Suprapubic skin (tissue), 4 donors: ENCODE measurements around the gene LAMA3. TPM values are rescaled to one million over a fixed set of nuclear protein-coding genes. Genes with fewer than 3 reads are reported as not detected.

Source experiments
- DNase-seq, 2 donors: peaks; one replicate each; pipeline ENCODE4 v3.0.0-alpha.2; 2019; ENCODE audit warnings: low spot score in 2 of 2
- H3K27ac ChIP-seq: fragments of 200-600 bp; sonication (generic); one replicate; pipeline ENCODE4 v1.5.1; 2019
- H3K27me3 ChIP-seq: fragments of 200-600 bp; sonication (generic); one replicate; pipeline ENCODE4 v1.5.1; 2019
- H3K36me3 ChIP-seq: fragments of 200-600 bp; sonication (generic); one replicate; pipeline ENCODE4 v1.5.1; 2019
- H3K4me1 ChIP-seq: fragments of 200-600 bp; sonication (generic); one replicate; pipeline ENCODE4 v1.5.1; 2019
- H3K4me3 ChIP-seq: fragments of 200-600 bp; sonication (generic); one replicate; pipeline ENCODE4 v1.5.1; 2019; ENCODE audit warnings: mild to moderate bottlenecking
- H3K9me3 ChIP-seq: fragments of 200-600 bp; sonication (generic); one replicate; pipeline ENCODE4 v1.5.1; 2019
- EP300 ChIP-seq: sonication (generic); formaldehyde crosslinking; IDR thresholded peaks from one replicate; pipeline ENCODE4 v1.6.1; 2017; ENCODE audit warnings: antibody characterized with exemption
- POLR2A ChIP-seq, 2 donors: fragments of 450-650 bp; IDR thresholded peaks; one replicate each; pipeline ENCODE4 v1.6.1; 2017; ENCODE audit warnings: antibody characterized with exemption in 2 of 2, mild to moderate bottlenecking in 2 of 2, moderate library complexity in 2 of 2
- POLR2AphosphoS5 ChIP-seq, 3 donors: sonication (generic); formaldehyde crosslinking; IDR thresholded peaks; one replicate each; pipeline ENCODE4 v1.6.1; 2017; ENCODE audit warnings: antibody characterized with exemption in 3 of 3
- WGBS: methylation state at CpG from one replicate; pipeline ENCODE4 v1.1.5; 2018; 5-methylcytosine and 5-hydroxymethylcytosine counted together
- total RNA-seq, 4 donors: library from RNA; depleted of rRNA; stranded (reverse); fragments of >200 nt; gene quantifications; one replicate each; pipeline ENCODE4 v1.1.0, GENCODE V29; 2016
- TF ChIP-seq, protein P1 (sequence below), 2 donors: fragments of 200-600 bp in 1 of 2; fragments of 450-650 bp in 1 of 2; sonication (generic) in 1 of 2; IDR thresholded peaks; one replicate each; pipeline ENCODE4 v1.5.1; 2016 to 2019; ENCODE audit warnings: antibody characterized with exemption in 2 of 2, mild to moderate bottlenecking in 1 of 2, moderate library complexity in 1 of 2

Gene LAMA3
- total RNA-seq, 4 donors from 2014 or later = 233 to 370 (median 253) TPM

DNA sequence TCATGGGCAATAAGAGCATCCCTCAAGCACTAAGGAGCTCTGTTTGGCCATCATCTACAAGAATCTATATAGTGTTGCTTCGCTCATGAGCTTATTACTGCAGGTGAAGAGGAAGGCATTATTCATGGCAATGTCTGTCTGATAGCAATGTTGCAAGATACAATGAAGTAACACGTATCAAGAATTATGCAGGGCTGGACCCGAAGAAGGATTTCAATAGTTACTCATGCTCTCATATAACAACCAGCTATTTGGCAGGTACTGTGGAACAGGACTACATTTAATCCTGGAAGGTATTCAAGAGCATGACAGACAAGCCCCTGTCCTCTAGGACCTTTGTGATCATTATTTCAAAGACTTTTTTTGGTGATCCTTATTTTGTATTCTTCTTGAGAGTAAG is 109.6 kb downstream of the LAMA3 start:
- Histone ChIP-seq H3K27me3 (no peaks in the 10 kb centered on the region), H3K4me1 (no peaks in the 10 kb centered on the region), H3K4me3 (no peak overlapping the region), H3K36me3 (peaks cover 2% of the 10 kb centered on the region), H3K27ac (no peak overlapping the region), H3K9me3 (no peaks in the 10 kb centered on the region)
- 49% methylated on average over 3 of the region's 3 CpGs for WGBS
- no peak for DNase-seq
- TF ChIP-seq POLR2AphosphoS5 (IDR thresholded peaks at IDR 0.05) (no peak), EP300 (no peak), POLR2A (IDR thresholded peaks at IDR 0.05) (no peak)
- TF ChIP-seq, protein P1, sequence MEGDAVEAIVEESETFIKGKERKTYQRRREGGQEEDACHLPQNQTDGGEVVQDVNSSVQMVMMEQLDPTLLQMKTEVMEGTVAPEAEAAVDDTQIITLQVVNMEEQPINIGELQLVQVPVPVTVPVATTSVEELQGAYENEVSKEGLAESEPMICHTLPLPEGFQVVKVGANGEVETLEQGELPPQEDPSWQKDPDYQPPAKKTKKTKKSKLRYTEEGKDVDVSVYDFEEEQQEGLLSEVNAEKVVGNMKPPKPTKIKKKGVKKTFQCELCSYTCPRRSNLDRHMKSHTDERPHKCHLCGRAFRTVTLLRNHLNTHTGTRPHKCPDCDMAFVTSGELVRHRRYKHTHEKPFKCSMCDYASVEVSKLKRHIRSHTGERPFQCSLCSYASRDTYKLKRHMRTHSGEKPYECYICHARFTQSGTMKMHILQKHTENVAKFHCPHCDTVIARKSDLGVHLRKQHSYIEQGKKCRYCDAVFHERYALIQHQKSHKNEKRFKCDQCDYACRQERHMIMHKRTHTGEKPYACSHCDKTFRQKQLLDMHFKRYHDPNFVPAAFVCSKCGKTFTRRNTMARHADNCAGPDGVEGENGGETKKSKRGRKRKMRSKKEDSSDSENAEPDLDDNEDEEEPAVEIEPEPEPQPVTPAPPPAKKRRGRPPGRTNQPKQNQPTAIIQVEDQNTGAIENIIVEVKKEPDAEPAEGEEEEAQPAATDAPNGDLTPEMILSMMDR (IDR thresholded peaks at IDR 0.05) = no peak

DNA sequence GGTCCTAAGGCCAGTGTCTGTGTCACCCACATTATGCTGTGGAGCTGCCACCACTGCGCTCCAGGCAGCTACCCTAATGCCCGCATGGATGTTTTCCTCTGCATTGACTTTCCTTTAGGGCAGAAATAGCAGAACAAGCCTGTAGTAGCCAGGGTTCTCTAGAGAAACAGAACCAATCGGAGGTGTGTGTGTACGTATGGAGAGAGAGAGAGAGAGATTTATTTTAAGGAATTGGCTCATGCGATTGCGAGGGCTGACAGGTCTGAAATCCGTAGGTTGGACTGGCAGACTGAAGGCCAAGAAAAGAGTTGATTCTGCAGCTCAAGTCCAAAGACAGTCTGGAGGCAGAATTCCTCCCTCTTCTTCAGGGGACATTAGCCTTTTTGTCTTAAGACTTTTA is 110.3 kb downstream of the LAMA3 start:
- TF ChIP-seq POLR2AphosphoS5 (IDR thresholded peaks at IDR 0.05) (no peak), POLR2A (IDR thresholded peaks at IDR 0.05) (no peak), EP300 (no peak)
- TF ChIP-seq, protein P1 (IDR thresholded peaks at IDR 0.05) = no peak
- no peak for DNase-seq
- Histone ChIP-seq H3K27me3 (no peaks in the 10 kb centered on the region), H3K27ac (no peak overlapping the region), H3K4me1 (no peaks in the 10 kb centered on the region), H3K36me3 (no peaks in the 10 kb centered on the region), H3K9me3 (no peaks in the 10 kb centered on the region), H3K4me3 (no peak overlapping the region)
- WGBS = 86% methylated on average over 7 of the region's 7 CpGs

DNA sequence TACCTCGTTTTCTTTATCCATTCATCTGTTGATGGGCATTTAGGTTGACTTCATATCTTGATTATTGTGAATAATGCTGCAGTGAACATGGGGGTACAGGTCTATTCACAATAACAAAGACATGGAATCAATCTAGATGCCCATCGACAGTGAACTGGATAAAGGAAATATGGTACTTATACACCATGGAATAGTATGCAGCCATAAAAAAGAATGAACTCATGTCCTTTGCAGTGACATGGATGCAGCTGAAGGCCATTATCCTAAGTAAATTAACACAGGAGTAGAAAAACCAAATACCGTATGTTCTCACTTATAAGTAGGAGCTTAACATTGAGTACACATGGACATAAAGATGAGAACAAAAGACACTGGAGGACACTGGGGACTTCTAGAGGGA is 111.6 kb downstream of the LAMA3 start:
- no peaks in the 10 kb centered on the region for H3K9me3 ChIP-seq
- H3K36me3 ChIP-seq = no peaks in the 10 kb centered on the region
- H3K4me3 ChIP-seq = no peak overlapping the region
- TF ChIP-seq POLR2A (IDR thresholded peaks at IDR 0.05) = no peak
- TF ChIP-seq, protein P1 (IDR thresholded peaks at IDR 0.05) = no peak
- TF ChIP-seq EP300 = no peak
- TF ChIP-seq POLR2AphosphoS5 (IDR thresholded peaks at IDR 0.05) = no peak
- H3K4me1 ChIP-seq = no peaks in the 10 kb centered on the region
- no peaks in the 10 kb centered on the region for H3K27me3 ChIP-seq
- H3K27ac ChIP-seq = no peak overlapping the region
- no peak for DNase-seq
- WGBS = 96% methylated on average over 3 of the region's 3 CpGs

DNA sequence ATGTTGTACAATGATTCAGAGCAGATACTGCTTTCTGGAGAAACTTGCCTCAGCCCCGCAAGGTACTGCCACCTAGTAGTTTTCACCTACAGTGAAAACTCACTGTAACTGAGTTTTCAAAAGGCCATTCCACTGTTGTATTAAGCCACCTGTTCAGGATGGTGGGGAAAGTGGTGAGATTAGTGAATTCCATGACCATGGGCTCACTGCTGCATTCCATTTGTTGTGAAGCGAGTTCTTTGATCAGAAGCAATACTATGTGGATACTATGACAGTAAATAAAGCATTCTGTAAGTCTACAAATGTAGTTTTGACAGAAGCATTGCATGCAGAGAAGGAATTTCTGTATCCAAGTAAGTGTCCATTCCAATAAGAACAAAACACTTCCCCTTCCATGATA is 113.6 kb downstream of the LAMA3 start:
- WGBS = 100% methylated on average over 2 of the region's 2 CpGs
- DNase-seq = no peak
- no peak for TF ChIP-seq POLR2A (IDR thresholded peaks at IDR 0.05)
- no peak for TF ChIP-seq EP300
- TF ChIP-seq, protein P1 (IDR thresholded peaks at IDR 0.05) = no peak
- TF ChIP-seq POLR2AphosphoS5 (IDR thresholded peaks at IDR 0.05) = no peak

DNA sequence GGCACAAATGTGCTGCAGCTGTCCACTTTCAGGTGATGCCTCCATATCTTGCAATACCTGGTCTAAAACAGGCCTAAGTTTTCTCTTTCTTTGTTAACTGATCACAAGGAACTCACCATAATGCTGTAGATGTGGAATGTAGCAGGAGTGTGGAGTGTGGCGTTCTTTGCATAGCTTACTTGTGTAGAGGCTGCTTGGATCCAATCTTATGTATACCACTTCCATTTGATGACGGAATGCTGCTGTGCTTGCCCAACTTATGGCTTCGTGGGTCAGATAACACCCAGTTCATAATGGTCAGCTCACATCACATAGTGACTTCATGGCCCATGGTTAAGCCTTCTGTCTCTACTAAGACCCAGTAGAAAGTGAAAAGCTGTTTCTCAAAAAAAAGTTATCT is 114.5 kb downstream of the LAMA3 start:
- Histone ChIP-seq H3K4me1 (no peaks in the 10 kb centered on the region), H3K27ac (no peak overlapping the region), H3K4me3 (no peak overlapping the region), H3K36me3 (peaks cover 5% of the 10 kb centered on the region), H3K27me3 (no peaks in the 10 kb centered on the region), H3K9me3 (no peaks in the 10 kb centered on the region)
- WGBS = 100% methylated on average over 3 of the region's 3 CpGs
- DNase-seq = no peak
- TF ChIP-seq EP300 = no peak
- TF ChIP-seq POLR2A (IDR thresholded peaks at IDR 0.05) = no peak
- TF ChIP-seq, protein P1 (IDR thresholded peaks at IDR 0.05) = no peak
- TF ChIP-seq POLR2AphosphoS5 (IDR thresholded peaks at IDR 0.05) = no peak

More for the DNA sequence above, 113.6 kb downstream of the LAMA3 start:
- H3K27ac ChIP-seq = no peak overlapping the region
- H3K4me3 ChIP-seq = no peak overlapping the region
- H3K27me3 ChIP-seq = no peaks in the 10 kb centered on the region
- H3K9me3 ChIP-seq = no peaks in the 10 kb centered on the region
- no peaks in the 10 kb centered on the region for H3K4me1 ChIP-seq
- no peaks in the 10 kb centered on the region for H3K36me3 ChIP-seq
